K562 (cell line): ENCODE data around the gene AIFM3. TPM values are rescaled to one million over a fixed set of nuclear protein-coding genes. Genes with fewer than 3 reads are reported as not detected.

Experiments
- CBFB ChIP-seq: sonication (generic); formaldehyde crosslinking; IDR thresholded peaks from 2 replicates; pipeline ENCODE4 v1.4.0; 2020; ENCODE audit warnings: mild to moderate bottlenecking, missing genetic modification reagents
- CBX5 ChIP-seq: IDR thresholded peaks from 2 replicates; pipeline ENCODE4 v1.6.1; 2014; ENCODE audit warnings: low read depth, borderline replicate concordance
- GATAD2A ChIP-seq: fragments of 450-650 bp; IDR thresholded peaks from 2 replicates; pipeline ENCODE4 v1.6.1; 2017
- HMG20B ChIP-seq: fragments of 250-450 bp; sonication (Bioruptor Pico); IDR thresholded peaks from 2 replicates; pipeline ENCODE4 v1.5.0; 2021; ENCODE audit warnings: mild to moderate bottlenecking
- ID3 ChIP-seq, 2 experiments: fragments of 250-450 bp in 1 of 2; fragments of 450-650 bp in 1 of 2; sonication (Bioruptor Pico) in 1 of 2; IDR thresholded peaks; 2 replicates each; pipeline versions ENCODE4 v1.6.1 to v1.8.0; 2016 to 2021; ENCODE audit warnings: mild to moderate bottlenecking in 2 of 2, moderate library complexity in 2 of 2, missing compliant biosample characterization in 1 of 2, missing genetic modification characterization in 1 of 2
- IFI16 ChIP-seq: fragments of 250-450 bp; sonication (Bioruptor Pico); IDR thresholded peaks from 2 replicates; pipeline ENCODE4 v2.1.2; 2022; ENCODE audit warnings: mild to moderate bottlenecking, inconsistent platforms
- JUNB ChIP-seq: fragments of 450-650 bp; formaldehyde crosslinking; conservative IDR thresholded peaks from 2 replicates; pipeline ENCODE4 v1.4.0; 2020; ENCODE audit warnings: mild to moderate bottlenecking
- PRPF4 ChIP-seq: fragments of 200-400 bp; formaldehyde crosslinking; IDR thresholded peaks from one replicate; pipeline ENCODE4 v1.6.1; 2017; ENCODE audit warnings: low read length, low read depth, mild to moderate bottlenecking; ENCODE audit not compliant: insufficient read depth, poor library complexity, severe bottlenecking
- RCOR1 ChIP-seq, 2 experiments: IDR thresholded peaks; 2 replicates each; pipeline ENCODE4 v1.6.1; 2012; ENCODE audit warnings: low read depth in 2 of 2, low read length in 2 of 2, borderline replicate concordance in 1 of 2, improper control_type of control experiment in 1 of 2
- RFX5 ChIP-seq: IDR thresholded peaks from 2 replicates; pipeline ENCODE4 v1.6.1; 2011; ENCODE audit warnings: low read depth, mild to moderate bottlenecking, improper control_type of control experiment, low read length
- SMAD1 ChIP-seq: fragments of 150-350 bp; IDR thresholded peaks from 2 replicates; pipeline ENCODE4 v1.6.1; 2014; ENCODE audit warnings: low read length, low read depth; ENCODE audit not compliant: partially characterized antibody
- TBP ChIP-seq: optimal IDR thresholded peaks from 2 replicates; pipeline ENCODE3; 2011; ENCODE audit warnings: low read depth, low read length, improper control_type of control experiment
- TCF15 ChIP-seq: fragments of 250-450 bp; sonication (Bioruptor Pico); IDR thresholded peaks from 2 replicates; pipeline ENCODE4 v1.8.0; 2022; ENCODE audit warnings: moderate library complexity, mild to moderate bottlenecking, inconsistent platforms
- TEAD2 ChIP-seq: fragments of 450-650 bp; IDR thresholded peaks from 2 replicates; pipeline ENCODE4 v1.6.1; 2016; ENCODE audit warnings: missing genetic modification characterization, control low read depth, missing compliant biosample characterization
- WHSC1 ChIP-seq: IDR thresholded peaks from one replicate; pipeline ENCODE4 v1.6.1; 2012; ENCODE audit warnings: low read length, control low read depth, inconsistent platforms
- ZBTB17 ChIP-seq: fragments of 450-650 bp; formaldehyde crosslinking; IDR thresholded peaks from 2 replicates; pipeline ENCODE4 v1.4.0; 2020; ENCODE audit warnings: mild to moderate bottlenecking
- ZBTB8A ChIP-seq: fragments of 450-650 bp; IDR thresholded peaks from 2 replicates; pipeline ENCODE4 v1.6.1; 2018; ENCODE audit warnings: mild to moderate bottlenecking, moderate library complexity; ENCODE audit not compliant: partially characterized antibody
- ZNF133 ChIP-seq: fragments of 250-450 bp; sonication (Bioruptor Pico); IDR thresholded peaks from 2 replicates; pipeline ENCODE4 v1.4.0; 2020; ENCODE audit warnings: mild to moderate bottlenecking
- ZNF707 ChIP-seq: fragments of 250-450 bp; sonication (Bioruptor Pico); conservative IDR thresholded peaks from 2 replicates; pipeline ENCODE4 v1.8.0; 2022; ENCODE audit warnings: inconsistent platforms, mild to moderate bottlenecking, moderate library complexity
- ZNF717 ChIP-seq: fragments of 250-450 bp; sonication (Bioruptor Pico); IDR thresholded peaks from 2 replicates; pipeline ENCODE4 v1.5.0; 2021
- ZNF75A ChIP-seq: fragments of 450-650 bp; formaldehyde crosslinking; IDR thresholded peaks from 2 replicates; pipeline ENCODE4 v1.4.0; 2020; ENCODE audit warnings: mild to moderate bottlenecking
- ZNF77 ChIP-seq: fragments of 250-450 bp; sonication (Bioruptor Pico); IDR thresholded peaks from 2 replicates; pipeline ENCODE4 v1.5.0; 2020
- ZNF830 ChIP-seq: fragments of 250-450 bp; sonication (Bioruptor Pico); IDR thresholded peaks from 2 replicates; pipeline ENCODE4 v1.5.0; 2021; ENCODE audit warnings: mild to moderate bottlenecking
- polyA plus RNA-seq, 8 experiments: library from polyadenylated mRNA; depleted of rRNA in 4 of 8; stranded (reverse) in 5 of 8; unstranded in 3 of 8; fragments of >200 nt; fragmentation: Nextera tagmentation in 2 of 8; fragmentation: Illumina TruSeq in 1 of 8; extraction: Ambion mirVana in 2 of 8; extraction: Trizol in 1 of 8; gene quantifications; 2 replicates each; pipeline versions ENCODE4 v1.2.1 to v1.2.3, GENCODE V29; 2011 to 2014; ENCODE audit warnings: inconsistent platforms in 1 of 8, missing spikeins in 1 of 8
- total RNA-seq, 7 experiments: library from RNA; depleted of rRNA in 6 of 7; stranded (reverse); fragments of >200 nt in 6 of 7; fragmentation: Illumina TruSeq in 2 of 7; extraction: Trizol in 2 of 7; gene quantifications; 2 replicates each; pipeline versions ENCODE4 v1.2.1 to v1.2.3, GENCODE V29; 2011 to 2021; ENCODE audit warnings: low replicate concordance in 1 of 7
- TF ChIP-seq, protein P1 (sequence below): fragments of 250-450 bp; sonication (Bioruptor Pico); IDR thresholded peaks from 2 replicates; pipeline ENCODE4 v1.8.0; 2022; ENCODE audit warnings: inconsistent platforms, mild to moderate bottlenecking, moderate library complexity, borderline replicate concordance
- TF ChIP-seq, protein P2 (sequence below): fragments of 250-450 bp; sonication (Bioruptor Pico); IDR thresholded peaks from 2 replicates; pipeline ENCODE4 v1.6.1; 2021; ENCODE audit warnings: mild to moderate bottlenecking
- TF ChIP-seq, protein P3 (sequence below): fragments of 200-800 bp; sonication (Bioruptor generic); IDR thresholded peaks from 2 replicates; pipeline ENCODE4 v1.6.1; 2017; ENCODE audit warnings: missing genetic modification characterization, missing compliant biosample characterization

The AIFM3 gene
- total and polyA plus RNA-seq, 9 of the 15 experiments (the other 6 are each of a cell fraction or from before 2014, with no cell fraction given) = 0.03 to 0.20 (median 0.07) TPM; not detected in 1

- no peak for TF ChIP-seq HMG20B (CRISPR knock-in tag)
- TF ChIP-seq GATAD2A = no peak
- TF ChIP-seq SMAD1 = no peak
- TF ChIP-seq, protein P1, sequence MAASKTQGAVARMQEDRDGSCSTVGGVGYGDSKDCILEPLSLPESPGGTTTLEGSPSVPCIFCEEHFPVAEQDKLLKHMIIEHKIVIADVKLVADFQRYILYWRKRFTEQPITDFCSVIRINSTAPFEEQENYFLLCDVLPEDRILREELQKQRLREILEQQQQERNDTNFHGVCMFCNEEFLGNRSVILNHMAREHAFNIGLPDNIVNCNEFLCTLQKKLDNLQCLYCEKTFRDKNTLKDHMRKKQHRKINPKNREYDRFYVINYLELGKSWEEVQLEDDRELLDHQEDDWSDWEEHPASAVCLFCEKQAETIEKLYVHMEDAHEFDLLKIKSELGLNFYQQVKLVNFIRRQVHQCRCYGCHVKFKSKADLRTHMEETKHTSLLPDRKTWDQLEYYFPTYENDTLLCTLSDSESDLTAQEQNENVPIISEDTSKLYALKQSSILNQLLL (CRISPR knock-in tag) = no peak
- TF ChIP-seq TCF15 (CRISPR knock-in tag) = peak; percentile 54; the same call in 1 of the 2 replicates
- peak; percentile 73; the same call in 1 of the 2 replicates for TF ChIP-seq IFI16 (CRISPR knock-in tag)
- TF ChIP-seq ZNF830 (CRISPR knock-in tag) = no peak
- no peak for TF ChIP-seq WHSC1
- TF ChIP-seq JUNB (CRISPR knock-in tag) = 0 out of 2 replicates have a peak, but pooled peaks have one; percentile 17
- no peak for TF ChIP-seq TBP
- TF ChIP-seq ZNF717 (CRISPR knock-in tag) = no peak
- TF ChIP-seq ZNF75A = no peak
- no peak for TF ChIP-seq RFX5
- no peak for TF ChIP-seq ZNF77 (CRISPR knock-in tag)
- TF ChIP-seq, protein P2, sequence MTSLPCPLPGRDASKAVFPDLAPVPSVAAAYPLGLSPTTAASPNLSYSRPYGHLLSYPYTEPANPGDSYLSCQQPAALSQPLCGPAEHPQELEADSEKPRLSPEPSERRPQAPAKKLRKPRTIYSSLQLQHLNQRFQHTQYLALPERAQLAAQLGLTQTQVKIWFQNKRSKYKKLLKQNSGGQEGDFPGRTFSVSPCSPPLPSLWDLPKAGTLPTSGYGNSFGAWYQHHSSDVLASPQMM = no peak
- TF ChIP-seq, protein P3, sequence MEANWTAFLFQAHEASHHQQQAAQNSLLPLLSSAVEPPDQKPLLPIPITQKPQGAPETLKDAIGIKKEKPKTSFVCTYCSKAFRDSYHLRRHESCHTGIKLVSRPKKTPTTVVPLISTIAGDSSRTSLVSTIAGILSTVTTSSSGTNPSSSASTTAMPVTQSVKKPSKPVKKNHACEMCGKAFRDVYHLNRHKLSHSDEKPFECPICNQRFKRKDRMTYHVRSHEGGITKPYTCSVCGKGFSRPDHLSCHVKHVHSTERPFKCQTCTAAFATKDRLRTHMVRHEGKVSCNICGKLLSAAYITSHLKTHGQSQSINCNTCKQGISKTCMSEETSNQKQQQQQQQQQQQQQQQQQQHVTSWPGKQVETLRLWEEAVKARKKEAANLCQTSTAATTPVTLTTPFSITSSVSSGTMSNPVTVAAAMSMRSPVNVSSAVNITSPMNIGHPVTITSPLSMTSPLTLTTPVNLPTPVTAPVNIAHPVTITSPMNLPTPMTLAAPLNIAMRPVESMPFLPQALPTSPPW (CRISPR knock-in tag) = no peak
- no peak for TF ChIP-seq TEAD2
- TF ChIP-seq RCOR1 (IDR thresholded peaks at IDR 0.05; ENCODE audit: borderline replicate concordance in 1 of 2, low read depth in 2 of 2, low read length in 2 of 2) = peak in 1 of 2 experiments; percentile 5; a peak in 1 of 4 replicates
- TF ChIP-seq PRPF4 = no peak
- TF ChIP-seq ID3 (CRISPR knock-in tag; IDR thresholded peaks at IDR 0.05) = no peak
- TF ChIP-seq ID3 (tag; IDR thresholded peaks at IDR 0.05) = 0 out of 2 replicates have a peak, but pooled peaks have one; percentile 62
- TF ChIP-seq ZNF707 = 0 out of 2 replicates have a peak, but pooled peaks have one; percentile 22
- no peak for TF ChIP-seq ZBTB17 (CRISPR knock-in tag)
- TF ChIP-seq CBFB (CRISPR knock-in tag) = no peak
- no peak for TF ChIP-seq CBX5
- no peak for TF ChIP-seq ZBTB8A
- peak; percentile 8; the same call in 1 of the 2 replicates for TF ChIP-seq ZNF133 (CRISPR knock-in tag)
Measured at GRCh38 chr22:20980938-20981722, 14.1 kb downstream of the AIFM3 start (continued).
